Muscle layer of duodenum (tissue), 2 donors: ENCODE measurements around the gene HLCS.
"Not testable (repeated sequence)": the region's sequence is repeated elsewhere in the genome, so short reads cannot be mapped to it uniquely, and the experiment has no call there.

Experiments used
- H3K27ac ChIP-seq: one replicate; pipeline ENCODE4 v1.7.0; 2013; ENCODE audit warnings: mild to moderate bottlenecking, low read length
- H3K27me3 ChIP-seq: one replicate; pipeline ENCODE4 v1.7.0; 2013; ENCODE audit warnings: low read depth, mild to moderate bottlenecking, control low read depth, low read length
- H3K36me3 ChIP-seq, 2 donors: one replicate each; pipeline ENCODE4 v1.7.0; 2013; ENCODE audit warnings: low read length in 2 of 2, control low read depth in 1 of 2, mild to moderate bottlenecking in 1 of 2; ENCODE audit not compliant: insufficient read depth in 2 of 2, control insufficient read depth in 1 of 2
- H3K4me1 ChIP-seq, 2 donors: one replicate each; pipeline ENCODE4 v1.7.0; 2013; ENCODE audit warnings: low read length in 2 of 2, mild to moderate bottlenecking in 2 of 2, control low read depth in 1 of 2, moderate library complexity in 1 of 2; ENCODE audit not compliant: insufficient read depth in 2 of 2, control insufficient read depth in 1 of 2
- H3K4me3 ChIP-seq, 2 donors: one replicate each; pipeline ENCODE4 v1.7.0; 2013; ENCODE audit warnings: low read length in 2 of 2, low read depth in 1 of 2, mild to moderate bottlenecking in 1 of 2
- H3K9me3 ChIP-seq, 2 donors: one replicate each; pipeline ENCODE4 v1.7.0; 2013; ENCODE audit warnings: low read length in 2 of 2, control low read depth in 1 of 2, mild to moderate bottlenecking in 1 of 2; ENCODE audit not compliant: control insufficient read depth in 1 of 2
- donor health status: healthy.

The HLCS gene

DNA sequence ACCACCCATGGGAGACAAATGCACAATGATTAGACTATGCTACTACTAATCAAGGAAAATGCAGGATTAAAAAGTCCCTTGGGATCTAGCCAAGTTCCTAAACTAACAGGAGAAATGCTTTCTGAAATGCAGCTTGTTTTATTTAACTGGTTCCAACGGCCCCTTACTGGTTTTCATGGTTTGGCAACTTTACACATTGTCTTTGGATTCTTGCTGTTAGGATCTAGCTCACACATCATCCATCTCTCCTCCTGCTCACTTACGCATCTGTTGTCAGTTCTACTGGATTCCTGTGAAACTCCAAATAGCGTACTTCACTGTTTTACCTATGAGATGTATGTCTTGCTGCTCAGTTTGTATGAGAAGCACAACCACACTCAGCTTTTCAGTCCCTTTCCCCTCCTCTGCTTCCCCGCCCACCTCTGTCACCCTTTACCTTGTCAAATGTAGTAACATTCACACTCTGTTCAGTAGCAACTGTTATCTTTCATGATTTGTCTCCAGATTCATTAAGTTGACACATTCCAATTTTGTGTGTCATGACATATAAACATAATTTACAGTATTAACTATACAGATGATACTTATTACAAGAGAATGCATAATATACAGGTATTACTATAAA lies 137.5 kb downstream of the HLCS start:
- no peak overlapping the region for H3K27ac ChIP-seq
- H3K4me1 ChIP-seq, result no peaks in the 10 kb centered on the region
- H3K4me3 ChIP-seq, result no peak overlapping the region
- H3K27me3 ChIP-seq, result no peaks in the 10 kb centered on the region
- no peaks in the 10 kb centered on the region for H3K36me3 ChIP-seq
- H3K9me3 ChIP-seq, result no peaks in the 10 kb centered on the region

GRCh38 chr21:36828208-36828607 lies 138.3 kb downstream of the HLCS start:
- no peaks in the 10 kb centered on the region for H3K4me1 ChIP-seq
- no peaks in the 10 kb centered on the region for H3K27me3 ChIP-seq
- no peak overlapping the region for H3K4me3 ChIP-seq
- no peaks in the 10 kb centered on the region for H3K36me3 ChIP-seq
- no peaks in the 10 kb centered on the region for H3K9me3 ChIP-seq
- H3K27ac ChIP-seq, result no peak overlapping the region

DNA sequence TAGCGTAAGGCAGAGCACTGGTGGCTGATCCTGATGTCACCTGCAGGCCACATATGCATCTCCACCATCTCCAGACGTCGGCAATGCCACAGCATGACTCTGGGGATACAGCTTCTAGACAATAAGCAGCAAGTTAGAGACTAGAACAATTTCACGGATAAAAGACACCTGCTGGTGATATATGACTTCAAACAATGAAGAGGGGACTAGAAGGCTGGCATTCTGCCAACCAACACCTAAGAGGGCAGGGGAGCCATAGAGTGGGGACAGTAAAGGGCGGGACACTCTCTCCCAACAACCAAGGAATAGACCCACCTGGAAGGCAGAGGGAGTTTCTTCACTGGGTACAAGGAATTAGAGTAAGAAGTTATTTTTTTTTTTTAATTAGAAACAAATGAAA lies 140.8 kb downstream of the HLCS start:
- Histone ChIP-seq H3K27me3 (no peaks in the 10 kb centered on the region), H3K4me3 (no peak overlapping the region), H3K36me3 (no peaks in the 10 kb centered on the region), H3K4me1 (no peaks in the 10 kb centered on the region), H3K27ac (no peak overlapping the region), H3K9me3 (no peaks in the 10 kb centered on the region)

DNA sequence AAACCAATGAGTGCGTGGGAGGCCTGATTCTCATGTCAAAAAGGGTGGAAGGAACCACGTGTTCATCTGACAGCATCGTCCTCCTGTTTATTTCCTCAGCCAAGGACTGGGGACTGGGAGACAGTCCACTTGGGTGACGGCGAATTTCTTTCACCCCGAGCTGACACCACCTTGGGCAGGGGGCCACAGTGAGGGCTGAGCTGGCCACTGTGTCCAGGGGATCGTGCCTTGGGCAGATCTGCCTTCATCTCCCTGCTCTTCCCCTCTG lies 145.5 kb downstream of the HLCS start:
- Histone ChIP-seq H3K9me3 (no peaks in the 10 kb centered on the region), H3K4me1 (no peaks in the 10 kb centered on the region), H3K4me3 (no peak overlapping the region), H3K27ac (no peak overlapping the region), H3K36me3 (no peaks in the 10 kb centered on the region), H3K27me3 (no peaks in the 10 kb centered on the region)

- H3K4me3 ChIP-seq, result no peak overlapping the region
- no peaks in the 10 kb centered on the region for H3K4me1 ChIP-seq
- no peaks in the 10 kb centered on the region for H3K36me3 ChIP-seq
- no peaks in the 10 kb centered on the region for H3K27me3 ChIP-seq
- H3K27ac ChIP-seq, result no peak overlapping the region
- no peaks in the 10 kb centered on the region for H3K9me3 ChIP-seq
Measured at GRCh38 chr21:36820176-36821031, 146.1 kb downstream of the HLCS start.

GRCh38 chr21:36817732-36818450 lies 148.6 kb downstream of the HLCS start:
- H3K4me1 ChIP-seq, result no peaks in the 10 kb centered on the region
- no peaks in the 10 kb centered on the region for H3K36me3 ChIP-seq
- H3K4me3 ChIP-seq, result no peak overlapping the region
- H3K27me3 ChIP-seq, result no peaks in the 10 kb centered on the region
- H3K9me3 ChIP-seq, result no peaks in the 10 kb centered on the region
- no peak overlapping the region for H3K27ac ChIP-seq

- Histone ChIP-seq H3K4me3 (no peak overlapping the region), H3K9me3 (no peaks in the 10 kb centered on the region), H3K27ac (no peak overlapping the region), H3K4me1 (no peaks in the 10 kb centered on the region), H3K27me3 (no peaks in the 10 kb centered on the region), H3K36me3 (no peaks in the 10 kb centered on the region)
Measured at GRCh38 chr21:36816561-36817130, 149.8 kb downstream of the HLCS start.

DNA sequence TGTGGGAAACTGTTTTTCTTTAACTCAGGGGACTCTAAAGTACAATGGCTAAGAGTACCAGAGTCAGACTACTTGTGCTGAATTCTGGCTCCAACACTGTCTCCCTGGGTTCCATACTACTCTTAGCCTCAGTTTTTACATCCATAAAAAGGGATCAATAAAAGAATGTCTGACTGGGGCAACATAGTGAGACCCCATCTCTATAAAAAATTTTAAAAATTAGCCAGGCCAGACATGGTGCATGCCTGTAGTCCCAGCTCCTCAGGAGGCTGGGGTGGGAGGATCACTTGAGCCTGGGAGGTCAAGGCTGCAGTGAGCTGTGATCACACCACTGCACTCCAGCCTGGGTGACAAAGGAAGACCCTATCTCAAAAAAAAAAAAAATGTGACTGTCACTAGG lies 150.4 kb downstream of the HLCS start:
- not testable (repeated sequence) for H3K4me3 ChIP-seq, H3K27me3 ChIP-seq, H3K4me1 ChIP-seq, H3K27ac ChIP-seq, H3K36me3 ChIP-seq, H3K9me3 ChIP-seq

GRCh38 chr21:36815284-36815683 lies 151.2 kb downstream of the HLCS start:
- Histone ChIP-seq H3K27ac (no peak overlapping the region), H3K4me3 (no peak overlapping the region), H3K4me1 (no peaks in the 10 kb centered on the region), H3K36me3 (no peaks in the 10 kb centered on the region), H3K27me3 (no peaks in the 10 kb centered on the region), H3K9me3 (no peaks in the 10 kb centered on the region)

DNA sequence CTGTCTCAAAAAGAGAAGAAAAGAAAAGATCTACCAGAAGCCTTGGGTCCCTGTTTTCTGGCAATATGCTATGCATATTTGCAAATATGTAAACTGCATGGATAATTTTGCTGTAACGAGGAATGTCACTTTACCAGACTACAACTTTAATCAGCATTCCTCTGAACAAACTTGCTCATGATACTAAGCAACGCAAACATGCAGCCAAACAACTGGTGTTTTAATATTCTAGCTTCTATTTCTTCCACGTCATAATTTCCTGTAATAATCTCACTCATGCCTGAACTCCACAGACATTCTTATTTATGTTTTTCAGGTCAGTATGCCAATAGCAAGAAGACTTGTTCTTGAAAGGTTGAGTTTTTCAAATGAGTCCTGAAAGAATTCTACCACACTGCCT lies 153.4 kb downstream of the HLCS start:
- Histone ChIP-seq H3K9me3 (no peaks in the 10 kb centered on the region), H3K36me3 (no peaks in the 10 kb centered on the region), H3K27ac (no peak overlapping the region), H3K4me3 (no peak overlapping the region), H3K27me3 (no peaks in the 10 kb centered on the region), H3K4me1 (no peaks in the 10 kb centered on the region)

DNA sequence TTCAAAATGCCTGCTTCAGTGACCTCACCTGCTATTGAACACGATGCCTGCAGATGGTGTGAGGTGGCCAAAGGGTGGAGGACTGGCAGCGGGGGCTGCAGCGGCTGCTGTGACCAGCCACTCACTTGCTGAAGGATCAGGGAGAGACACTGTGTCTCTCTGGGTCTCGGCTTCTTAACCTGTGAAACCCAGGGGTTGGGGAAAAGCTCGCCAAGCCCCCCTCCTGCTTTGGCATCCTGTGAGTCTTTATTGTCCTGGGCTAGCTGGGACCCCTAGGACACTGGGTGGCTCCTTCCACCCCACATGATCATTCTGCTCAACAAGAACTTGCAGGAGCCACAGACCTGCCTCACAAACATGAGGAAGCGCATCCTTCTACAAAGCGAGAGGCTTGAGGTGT lies 154.7 kb downstream of the HLCS start:
- no peaks in the 10 kb centered on the region for H3K27me3 ChIP-seq

More for the DNA sequence above, 154.7 kb downstream of the HLCS start:
- H3K27ac ChIP-seq, result no peak overlapping the region
- no peaks in the 10 kb centered on the region for H3K36me3 ChIP-seq
- no peaks in the 10 kb centered on the region for H3K4me1 ChIP-seq
- no peaks in the 10 kb centered on the region for H3K9me3 ChIP-seq
- no peak overlapping the region for H3K4me3 ChIP-seq
